Lower leg skin (tissue), 3 donors: ENCODE measurements around the gene TXNDC15.

Experiments used
- POLR2A ChIP-seq, 2 donors: fragments of 450-650 bp; IDR thresholded peaks; one replicate each; pipeline ENCODE4 v1.6.1; 2016 to 2017; ENCODE audit warnings: antibody characterized with exemption in 2 of 2, mild to moderate bottlenecking in 1 of 2, moderate library complexity in 1 of 2
- TF ChIP-seq, protein P1 (sequence below), 3 donors: fragments of 450-650 bp; IDR thresholded peaks; one replicate each; pipeline ENCODE4 v1.5.1; 2016; ENCODE audit warnings: antibody characterized with exemption in 3 of 3, mild to moderate bottlenecking in 3 of 3, moderate library complexity in 2 of 3

DNA sequence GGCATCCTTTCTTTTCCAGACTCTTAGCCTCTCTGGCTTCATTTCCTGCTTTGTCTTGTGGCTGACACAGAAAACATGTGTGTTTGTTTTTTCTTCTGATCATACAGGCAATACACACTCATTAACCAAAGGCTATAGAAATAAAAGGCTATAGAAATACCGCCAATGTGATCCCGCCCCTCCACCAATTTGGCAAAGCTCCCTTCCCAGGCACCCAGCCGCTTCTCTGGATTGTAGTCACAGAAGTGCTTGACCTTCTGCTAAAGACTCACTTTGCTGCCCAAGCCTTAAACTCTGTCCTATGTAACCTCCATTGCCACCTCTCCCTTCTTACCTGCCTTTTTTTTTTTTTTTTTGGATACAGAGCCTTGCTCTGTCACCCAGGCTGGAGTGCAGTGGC lies 5.3 kb downstream of the TXNDC15 start:
- TF ChIP-seq, protein P1, sequence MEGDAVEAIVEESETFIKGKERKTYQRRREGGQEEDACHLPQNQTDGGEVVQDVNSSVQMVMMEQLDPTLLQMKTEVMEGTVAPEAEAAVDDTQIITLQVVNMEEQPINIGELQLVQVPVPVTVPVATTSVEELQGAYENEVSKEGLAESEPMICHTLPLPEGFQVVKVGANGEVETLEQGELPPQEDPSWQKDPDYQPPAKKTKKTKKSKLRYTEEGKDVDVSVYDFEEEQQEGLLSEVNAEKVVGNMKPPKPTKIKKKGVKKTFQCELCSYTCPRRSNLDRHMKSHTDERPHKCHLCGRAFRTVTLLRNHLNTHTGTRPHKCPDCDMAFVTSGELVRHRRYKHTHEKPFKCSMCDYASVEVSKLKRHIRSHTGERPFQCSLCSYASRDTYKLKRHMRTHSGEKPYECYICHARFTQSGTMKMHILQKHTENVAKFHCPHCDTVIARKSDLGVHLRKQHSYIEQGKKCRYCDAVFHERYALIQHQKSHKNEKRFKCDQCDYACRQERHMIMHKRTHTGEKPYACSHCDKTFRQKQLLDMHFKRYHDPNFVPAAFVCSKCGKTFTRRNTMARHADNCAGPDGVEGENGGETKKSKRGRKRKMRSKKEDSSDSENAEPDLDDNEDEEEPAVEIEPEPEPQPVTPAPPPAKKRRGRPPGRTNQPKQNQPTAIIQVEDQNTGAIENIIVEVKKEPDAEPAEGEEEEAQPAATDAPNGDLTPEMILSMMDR (IDR thresholded peaks at IDR 0.05): no peak
- no peak for TF ChIP-seq POLR2A (IDR thresholded peaks at IDR 0.05)
